COR-L47 (cell line): ENCODE measurements around the gene SAMD4B.
A peak's percentile ranks its signal among the peaks of the same experiment; 100 is the strongest.

Experiments used
- DNase-seq: peaks from one replicate; lab custom pipeline; 2025; lab: John Stamatoyannopoulos, UW

SAMD4B gene

DNA sequence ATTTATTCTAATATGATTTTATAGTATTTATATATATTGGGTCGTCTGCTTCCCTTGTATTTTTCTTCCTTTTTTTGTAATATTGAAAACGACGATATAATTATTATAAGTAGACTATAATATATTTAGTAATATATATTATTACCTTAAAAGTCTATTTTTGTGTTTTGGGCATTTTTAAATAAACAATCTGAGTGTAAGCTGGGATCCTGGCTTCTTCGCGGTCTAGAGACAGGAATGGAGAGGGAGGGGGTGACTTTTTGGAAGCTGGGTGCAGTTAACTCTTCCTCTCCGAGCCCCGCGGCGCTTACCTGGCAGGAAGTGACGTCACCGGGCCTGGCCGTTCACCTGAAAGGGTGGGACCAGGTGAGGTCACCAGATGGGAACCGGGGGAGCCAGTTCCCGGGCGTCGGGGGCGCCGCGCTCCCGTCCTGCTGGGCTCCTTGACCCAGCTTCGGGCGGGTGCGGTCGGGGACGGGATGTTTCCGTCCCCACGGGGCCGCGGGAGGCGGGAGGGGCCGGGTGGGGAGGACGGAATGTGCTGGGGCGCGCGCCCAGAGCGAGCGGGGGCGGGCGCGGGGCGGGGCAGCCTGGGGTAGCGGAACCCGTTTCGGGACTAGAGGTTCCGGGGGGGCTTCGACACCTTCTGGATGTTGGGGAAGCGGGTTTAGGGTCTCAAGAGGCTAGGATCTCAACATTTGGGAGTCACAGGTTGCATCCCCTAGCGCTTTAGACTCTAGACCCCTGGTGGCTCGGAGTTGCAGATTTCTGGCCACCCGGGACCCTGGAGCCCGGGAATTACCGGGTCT is 67.2 kb downstream of the SAMD4B start:
- peak; percentile 93 for DNase-seq

DNA sequence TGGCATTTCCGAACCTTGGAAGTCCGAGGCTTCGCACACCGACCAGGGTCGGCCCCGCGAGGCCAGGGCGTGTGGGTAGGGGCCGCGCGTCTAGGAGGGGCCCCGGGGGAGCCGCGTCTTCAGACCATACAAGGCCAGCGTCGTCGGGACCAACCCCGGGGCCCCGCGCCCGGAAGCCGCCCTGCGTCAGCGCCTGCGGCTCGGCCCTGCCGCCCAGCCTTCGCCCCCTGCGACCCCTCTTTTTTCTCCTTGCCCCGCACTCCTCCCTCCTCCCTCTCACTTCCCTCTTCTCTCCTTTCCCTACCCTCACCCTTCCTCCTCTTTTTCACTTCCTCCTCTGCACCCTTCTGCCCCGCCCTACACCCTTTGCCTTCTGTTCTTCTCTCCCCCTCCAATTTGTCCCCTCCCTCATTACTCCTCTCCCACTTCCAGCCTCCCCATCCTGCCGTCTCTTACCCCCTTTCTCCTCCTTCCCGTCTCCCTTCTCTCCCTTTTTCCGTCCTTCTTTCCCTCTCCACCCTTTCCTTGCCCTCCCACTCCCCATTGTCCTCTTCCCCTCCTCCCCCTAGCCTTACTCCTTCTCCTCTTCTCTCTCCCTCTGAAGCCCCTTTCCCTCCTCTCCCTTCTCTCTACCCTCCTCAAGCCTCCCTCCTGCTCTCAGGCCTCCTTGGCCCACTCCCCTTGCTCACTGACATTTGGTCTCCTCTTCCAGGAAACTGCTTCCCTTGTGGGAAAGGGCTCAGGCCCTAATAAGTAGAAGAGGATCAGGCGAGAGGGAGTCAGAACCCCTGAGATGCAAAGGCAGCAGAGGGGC is 68.0 kb downstream of the SAMD4B start:
- DNase-seq = peak; percentile 15

DNA sequence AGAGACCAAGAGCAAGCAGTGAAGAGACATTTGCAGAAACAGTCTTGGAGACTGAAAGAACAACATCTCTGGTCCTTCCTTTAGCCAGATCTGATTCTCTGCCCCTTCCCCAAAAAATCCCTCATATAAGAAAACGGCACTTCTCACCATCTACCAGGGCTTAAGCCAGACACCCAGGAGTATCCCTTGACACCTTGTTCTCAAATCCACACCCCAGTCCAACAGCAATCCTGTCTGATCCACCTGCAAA is 68.5 kb downstream of the SAMD4B start:
- no peak for DNase-seq

DNA sequence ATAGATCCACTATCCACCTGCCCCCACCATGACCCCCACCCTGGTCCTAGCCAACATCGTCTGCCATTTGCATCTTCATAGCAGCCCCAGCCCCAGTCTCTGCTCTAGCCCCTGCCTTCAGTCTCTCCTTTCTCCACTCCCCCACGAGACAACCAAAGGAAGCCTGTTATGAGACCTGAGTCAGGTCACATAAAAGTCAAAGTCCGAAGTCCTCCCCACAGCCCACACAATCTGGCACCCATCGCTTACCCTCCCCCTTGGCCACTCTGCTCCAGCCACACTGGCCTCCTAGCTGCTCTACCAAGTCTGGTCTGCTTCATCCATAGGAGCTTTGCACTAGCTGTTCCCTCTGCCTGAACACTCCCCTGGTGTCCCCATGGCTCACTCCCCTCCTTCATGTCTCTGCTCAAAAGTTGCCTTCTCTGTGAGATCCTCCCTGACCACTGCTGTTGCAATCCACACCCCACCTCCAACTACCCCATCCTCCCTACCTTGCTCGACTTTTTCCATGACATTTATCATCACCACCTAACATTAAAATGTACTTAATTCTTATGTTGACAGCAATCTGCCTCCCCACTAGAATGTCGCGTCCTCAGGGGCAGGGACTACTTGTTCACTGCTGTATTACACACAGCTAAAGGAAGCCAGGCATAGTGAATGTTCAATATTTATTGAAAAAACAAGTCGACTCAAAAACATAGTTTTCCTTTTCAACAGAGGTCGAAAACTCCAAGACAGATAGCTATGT is 69.0 kb downstream of the SAMD4B start:
- no peak for DNase-seq

DNA sequence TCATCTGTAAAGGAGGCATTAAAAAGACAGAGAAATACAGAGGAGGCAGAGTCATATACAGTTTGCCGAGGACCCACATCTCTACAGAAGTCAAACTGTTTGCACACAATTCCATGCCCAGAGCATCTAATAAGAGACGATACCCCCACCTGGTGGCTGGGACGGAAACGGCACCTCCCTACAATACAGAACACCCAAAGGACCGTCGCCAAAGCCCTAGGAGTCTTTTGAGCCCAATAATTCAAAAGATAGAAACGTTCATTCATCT is 69.5 kb downstream of the SAMD4B start:
- peak; percentile 91 for DNase-seq

DNA sequence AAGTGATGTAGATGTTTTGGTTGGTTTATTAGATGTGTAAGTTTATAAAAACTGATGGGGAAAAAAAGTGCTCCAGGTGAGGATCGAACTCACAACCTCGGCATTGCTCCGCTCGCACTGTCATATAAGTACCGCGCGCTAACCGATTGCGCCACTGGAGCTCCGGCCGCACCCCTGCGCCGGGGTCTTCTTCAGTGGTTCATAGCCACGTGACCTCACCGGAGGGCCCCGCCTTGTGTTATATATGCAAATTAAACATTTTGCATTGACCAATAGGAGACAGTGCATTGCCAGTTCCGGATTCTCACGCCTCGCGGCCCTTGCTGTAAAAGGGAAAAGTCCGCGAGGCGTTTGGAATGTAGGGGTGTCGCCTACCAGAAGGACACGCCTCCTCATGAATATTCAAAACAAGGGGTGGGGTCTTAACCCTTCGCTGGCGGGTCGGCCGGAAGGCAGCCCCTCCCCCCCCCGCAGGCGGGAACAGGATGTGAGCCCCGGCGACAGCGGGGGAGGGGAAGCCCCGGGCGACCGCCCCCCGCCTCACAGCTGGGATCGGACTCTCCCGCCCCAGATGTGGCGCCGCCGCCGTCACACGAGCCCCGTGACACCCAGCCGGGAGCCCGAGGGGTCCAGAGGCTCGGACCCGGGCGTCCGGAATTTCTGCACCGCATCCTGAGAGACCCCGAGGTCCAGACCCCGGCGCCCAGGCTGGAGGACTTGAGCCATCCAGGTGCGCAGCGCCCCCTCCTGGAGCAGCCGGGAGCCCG is 70.1 kb downstream of the SAMD4B start, which contains the start of gene PLEKHG2:
Gene PLEKHG2, plus strand, starts transcription at position 570 of the 767 bp plus-strand sequence. CDS start 1,418 bp downstream, outside the sequence.
- DNase-seq = peak; percentile 99

DNA sequence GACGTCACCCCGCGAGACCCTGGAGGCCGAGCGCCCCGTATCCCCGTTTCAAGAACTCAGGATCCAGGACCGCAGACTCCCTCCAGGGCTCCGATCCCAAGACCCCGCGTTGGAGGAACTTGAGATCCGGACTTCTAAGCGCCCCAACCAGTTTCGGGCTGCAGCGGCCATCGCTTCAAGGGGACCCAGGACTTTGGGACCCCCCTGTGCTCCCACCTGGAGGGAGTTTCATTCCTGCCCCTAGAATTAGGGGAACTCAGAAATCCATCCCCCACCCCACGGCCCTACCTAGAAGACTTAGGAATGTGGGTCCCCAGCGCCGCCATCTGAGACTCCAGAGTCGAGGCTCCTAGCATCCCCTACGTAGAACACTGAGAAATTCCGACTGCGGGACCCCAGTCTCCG is 70.6 kb downstream of the SAMD4B start:
- DNase-seq = no peak

DNA sequence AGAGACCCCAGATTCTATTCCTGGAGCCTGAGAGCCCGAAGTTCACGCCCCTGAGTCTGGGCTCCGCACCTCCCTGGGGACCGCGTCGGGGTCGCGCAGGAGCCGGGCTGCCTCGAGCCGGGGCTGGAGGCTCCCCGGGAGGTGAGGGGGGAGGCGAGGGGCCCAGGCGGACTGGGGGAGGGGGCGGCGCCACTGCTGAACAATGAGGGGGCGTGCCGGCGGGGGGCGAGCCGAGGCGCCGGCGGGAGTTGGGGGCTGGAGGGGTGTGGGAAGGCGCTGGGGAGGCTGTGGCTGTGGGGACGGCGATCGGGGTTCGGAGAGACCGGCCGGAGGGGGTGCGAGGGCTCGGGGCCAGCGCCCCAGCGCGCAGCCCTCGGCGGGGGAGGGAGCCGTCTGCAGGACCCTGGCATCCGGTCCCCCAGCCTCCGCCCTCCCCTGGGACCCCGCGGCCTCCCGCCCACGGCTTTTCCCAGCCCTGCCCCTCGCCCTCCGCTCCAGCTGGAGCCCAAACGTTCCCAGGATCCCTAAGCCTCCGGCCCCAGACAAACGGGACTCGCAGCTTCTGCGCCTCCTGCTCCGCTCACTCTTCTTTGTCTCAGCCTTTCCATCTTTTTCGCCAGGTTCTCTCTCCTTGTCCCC is 71.2 kb downstream of the SAMD4B start:
- DNase-seq = peak; percentile 58

DNA sequence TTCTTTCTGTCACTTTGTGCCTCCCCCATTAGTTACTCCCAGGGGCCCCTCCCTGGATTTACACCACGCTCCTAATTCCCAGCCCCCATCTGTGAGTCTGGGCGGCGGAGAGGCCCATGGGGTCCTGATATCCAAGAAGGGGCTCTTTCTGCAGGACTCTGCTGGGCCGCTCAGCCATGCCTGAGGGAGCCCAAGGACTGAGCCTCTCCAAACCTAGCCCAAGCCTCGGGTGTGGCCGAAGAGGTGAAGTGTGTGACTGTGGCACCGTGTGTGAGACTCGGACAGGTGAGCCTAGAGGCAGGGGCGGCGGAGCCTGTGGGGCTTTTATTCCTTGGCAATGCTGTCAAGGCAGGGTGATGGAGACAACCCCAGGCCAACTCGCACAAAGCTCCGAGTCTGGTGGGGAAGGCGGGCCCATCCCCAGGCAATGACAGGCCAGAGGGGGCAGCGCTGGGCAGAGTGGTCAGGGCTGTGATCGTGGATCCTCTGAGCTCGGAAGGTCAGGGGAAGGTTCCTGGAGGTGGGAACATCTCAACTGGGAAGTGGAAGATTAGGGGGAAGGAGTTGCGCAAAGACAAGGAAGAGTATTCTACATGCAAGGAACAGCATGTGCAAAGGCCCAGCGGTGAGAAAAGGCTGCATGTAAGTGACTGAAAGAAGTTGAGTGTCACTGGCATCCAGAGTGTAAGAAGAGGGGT is 71.8 kb downstream of the SAMD4B start:
- DNase-seq = no peak

DNA sequence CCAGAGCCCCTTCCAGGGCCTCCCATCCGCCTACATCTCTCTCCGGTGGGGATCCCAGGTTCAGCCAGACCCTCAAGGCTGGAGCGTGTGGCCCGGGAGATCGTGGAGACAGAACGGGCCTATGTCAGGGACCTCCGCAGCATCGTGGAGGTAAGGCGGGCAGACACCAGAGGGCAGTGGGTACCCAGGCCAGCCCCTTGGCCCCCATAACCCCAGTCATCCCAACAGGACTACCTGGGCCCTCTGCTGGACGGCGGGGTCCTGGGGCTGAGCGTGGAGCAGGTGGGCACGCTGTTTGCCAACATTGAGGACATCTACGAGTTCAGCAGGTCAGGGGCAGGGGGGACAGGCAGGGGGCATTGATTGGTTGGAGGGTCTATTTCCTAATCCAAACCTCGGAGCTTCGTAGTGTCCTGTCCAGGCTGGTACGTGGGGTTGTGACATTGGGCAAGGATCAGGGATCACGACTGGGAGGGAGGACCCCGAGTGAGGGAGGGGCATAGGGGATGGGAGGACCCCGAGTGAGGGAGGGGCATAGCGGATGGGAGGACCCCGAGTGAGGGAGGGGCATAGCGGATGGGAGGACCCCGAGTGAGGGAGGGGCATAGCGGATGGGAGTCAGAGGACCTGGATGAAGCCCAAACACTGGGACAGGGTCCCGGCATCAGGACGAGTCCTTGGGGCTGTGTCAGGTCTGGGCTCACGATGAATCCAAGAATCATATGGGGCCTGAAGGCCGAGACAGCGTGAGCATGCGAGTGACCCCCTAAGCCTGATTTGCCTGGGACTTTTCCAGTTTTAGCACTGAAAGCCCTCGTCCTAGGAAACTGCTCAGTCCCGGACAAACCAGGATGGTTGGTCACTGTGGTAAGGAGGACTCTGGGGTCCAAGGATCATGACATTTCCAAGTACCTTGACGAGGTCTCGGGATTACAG is 73.2 kb downstream of the SAMD4B start:
- no peak for DNase-seq

GRCh38 chr19:39416152-39417120 is 74.2 kb downstream of the SAMD4B start:
- DNase-seq = no peak

DNA sequence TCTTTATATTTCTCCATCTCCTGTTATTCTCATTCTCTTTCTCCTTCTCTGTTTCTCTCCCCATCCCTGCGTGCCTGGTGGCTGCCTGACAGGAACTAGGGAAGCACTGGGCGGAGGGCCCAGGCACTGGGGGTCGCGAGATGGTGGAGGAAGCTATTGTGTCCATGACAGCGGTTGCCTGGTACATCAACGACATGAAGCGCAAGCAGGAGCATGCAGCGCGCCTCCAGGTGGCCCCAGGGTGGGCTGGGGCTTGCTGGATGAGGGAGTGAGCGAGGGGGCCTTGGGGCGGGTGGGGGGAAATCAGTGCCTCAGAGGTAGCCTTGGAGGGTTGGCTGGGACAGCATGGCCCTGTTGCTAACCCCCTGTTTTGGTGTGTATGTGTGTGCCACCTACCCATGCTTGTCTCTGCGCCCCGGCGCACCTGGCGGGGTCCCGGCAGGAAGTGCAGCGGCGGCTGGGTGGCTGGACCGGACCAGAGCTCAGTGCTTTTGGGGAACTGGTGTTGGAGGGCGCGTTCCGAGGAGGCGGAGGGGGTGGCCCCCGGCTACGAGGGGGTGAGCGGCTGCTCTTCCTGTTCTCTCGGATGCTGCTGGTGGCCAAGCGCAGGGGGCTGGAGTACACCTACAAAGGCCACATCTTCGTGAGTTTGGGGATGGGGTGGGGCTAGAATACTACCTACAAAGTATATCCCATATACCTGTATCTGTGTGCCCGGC is 75.4 kb downstream of the SAMD4B start:
- no peak for DNase-seq

DNA sequence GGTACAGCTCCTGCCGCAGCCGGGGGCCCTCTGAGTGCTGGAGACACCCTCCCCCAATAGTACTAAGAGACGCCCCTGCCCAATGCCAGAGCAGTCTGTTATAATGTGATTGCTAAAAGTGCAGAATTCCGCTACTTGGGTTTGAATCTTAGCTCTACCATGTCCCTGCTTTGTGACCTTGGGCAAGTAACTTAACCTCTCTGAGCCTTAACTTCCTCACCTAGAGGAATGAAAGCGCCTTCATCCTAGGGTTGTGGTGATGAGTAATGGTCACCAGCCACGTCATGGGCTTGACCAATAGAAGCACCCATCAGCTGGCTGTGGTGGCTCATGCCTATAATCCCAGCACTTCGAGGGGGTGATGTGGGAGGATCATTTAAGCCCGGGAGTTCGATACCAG is 76.8 kb downstream of the SAMD4B start:
- no peak for DNase-seq

DNA sequence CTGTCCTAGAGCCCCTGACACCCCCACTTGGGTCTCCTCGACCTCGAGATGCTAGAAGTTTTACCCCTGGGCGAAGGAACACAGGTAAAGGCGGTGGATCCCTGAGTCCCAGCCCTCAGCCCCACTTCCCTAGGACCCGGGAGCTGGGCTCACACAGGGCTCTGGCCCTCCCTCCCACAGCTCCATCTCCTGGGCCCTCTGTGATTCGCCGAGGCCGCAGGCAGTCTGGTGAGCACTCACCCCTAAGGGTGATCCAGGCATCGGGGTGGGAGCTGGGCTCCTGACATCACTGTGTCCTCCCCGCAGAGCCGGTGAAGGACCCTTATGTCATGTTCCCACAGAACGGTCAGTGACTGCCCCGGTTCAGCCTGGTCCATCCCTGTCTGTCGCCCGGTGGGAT is 78.5 kb downstream of the SAMD4B start:
- DNase-seq = no peak

- no peak for DNase-seq
Measured at GRCh38 chr19:39422020-39422419, 79.8 kb downstream of the SAMD4B start.

- DNase-seq = no peak
Measured at GRCh38 chr19:39423258-39424086, 81.3 kb downstream of the SAMD4B start.

GRCh38 chr19:39424934-39425333 is 82.7 kb downstream of the SAMD4B start:
- DNase-seq = no peak
